ENCODE data around the gene SNED1.

DNA sequence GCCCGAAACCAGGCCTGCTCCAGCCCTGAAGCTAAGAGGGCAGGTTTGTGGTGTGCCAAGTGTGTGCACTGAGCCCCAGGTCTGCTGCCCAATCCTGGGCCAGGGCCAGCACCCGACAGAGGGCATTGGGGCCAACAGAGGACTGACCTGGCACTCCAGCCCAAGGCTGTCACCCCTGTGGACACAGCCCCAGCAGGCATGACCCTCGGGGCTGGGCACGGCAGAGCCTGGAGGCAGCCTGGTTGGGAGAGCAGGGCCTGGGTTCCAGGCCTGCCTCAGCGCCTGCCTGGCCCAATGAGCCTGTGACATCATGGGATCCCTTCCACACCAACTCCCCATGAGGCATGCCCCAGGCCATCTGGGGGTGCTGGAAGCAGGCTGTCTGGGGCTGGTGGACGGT lies 10.8 kb upstream of the SNED1 start:
- TF ChIP-seq, protein P1, sequence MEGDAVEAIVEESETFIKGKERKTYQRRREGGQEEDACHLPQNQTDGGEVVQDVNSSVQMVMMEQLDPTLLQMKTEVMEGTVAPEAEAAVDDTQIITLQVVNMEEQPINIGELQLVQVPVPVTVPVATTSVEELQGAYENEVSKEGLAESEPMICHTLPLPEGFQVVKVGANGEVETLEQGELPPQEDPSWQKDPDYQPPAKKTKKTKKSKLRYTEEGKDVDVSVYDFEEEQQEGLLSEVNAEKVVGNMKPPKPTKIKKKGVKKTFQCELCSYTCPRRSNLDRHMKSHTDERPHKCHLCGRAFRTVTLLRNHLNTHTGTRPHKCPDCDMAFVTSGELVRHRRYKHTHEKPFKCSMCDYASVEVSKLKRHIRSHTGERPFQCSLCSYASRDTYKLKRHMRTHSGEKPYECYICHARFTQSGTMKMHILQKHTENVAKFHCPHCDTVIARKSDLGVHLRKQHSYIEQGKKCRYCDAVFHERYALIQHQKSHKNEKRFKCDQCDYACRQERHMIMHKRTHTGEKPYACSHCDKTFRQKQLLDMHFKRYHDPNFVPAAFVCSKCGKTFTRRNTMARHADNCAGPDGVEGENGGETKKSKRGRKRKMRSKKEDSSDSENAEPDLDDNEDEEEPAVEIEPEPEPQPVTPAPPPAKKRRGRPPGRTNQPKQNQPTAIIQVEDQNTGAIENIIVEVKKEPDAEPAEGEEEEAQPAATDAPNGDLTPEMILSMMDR (IDR thresholded peaks at IDR 0.05; ENCODE audit: insufficient read depth, low read length): no peak
- TF ChIP-seq, protein P2, sequence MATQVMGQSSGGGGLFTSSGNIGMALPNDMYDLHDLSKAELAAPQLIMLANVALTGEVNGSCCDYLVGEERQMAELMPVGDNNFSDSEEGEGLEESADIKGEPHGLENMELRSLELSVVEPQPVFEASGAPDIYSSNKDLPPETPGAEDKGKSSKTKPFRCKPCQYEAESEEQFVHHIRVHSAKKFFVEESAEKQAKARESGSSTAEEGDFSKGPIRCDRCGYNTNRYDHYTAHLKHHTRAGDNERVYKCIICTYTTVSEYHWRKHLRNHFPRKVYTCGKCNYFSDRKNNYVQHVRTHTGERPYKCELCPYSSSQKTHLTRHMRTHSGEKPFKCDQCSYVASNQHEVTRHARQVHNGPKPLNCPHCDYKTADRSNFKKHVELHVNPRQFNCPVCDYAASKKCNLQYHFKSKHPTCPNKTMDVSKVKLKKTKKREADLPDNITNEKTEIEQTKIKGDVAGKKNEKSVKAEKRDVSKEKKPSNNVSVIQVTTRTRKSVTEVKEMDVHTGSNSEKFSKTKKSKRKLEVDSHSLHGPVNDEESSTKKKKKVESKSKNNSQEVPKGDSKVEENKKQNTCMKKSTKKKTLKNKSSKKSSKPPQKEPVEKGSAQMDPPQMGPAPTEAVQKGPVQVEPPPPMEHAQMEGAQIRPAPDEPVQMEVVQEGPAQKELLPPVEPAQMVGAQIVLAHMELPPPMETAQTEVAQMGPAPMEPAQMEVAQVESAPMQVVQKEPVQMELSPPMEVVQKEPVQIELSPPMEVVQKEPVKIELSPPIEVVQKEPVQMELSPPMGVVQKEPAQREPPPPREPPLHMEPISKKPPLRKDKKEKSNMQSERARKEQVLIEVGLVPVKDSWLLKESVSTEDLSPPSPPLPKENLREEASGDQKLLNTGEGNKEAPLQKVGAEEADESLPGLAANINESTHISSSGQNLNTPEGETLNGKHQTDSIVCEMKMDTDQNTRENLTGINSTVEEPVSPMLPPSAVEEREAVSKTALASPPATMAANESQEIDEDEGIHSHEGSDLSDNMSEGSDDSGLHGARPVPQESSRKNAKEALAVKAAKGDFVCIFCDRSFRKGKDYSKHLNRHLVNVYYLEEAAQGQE (IDR thresholded peaks at IDR 0.05; ENCODE audit: insufficient replicate concordance, low read depth): no peak
- TF ChIP-seq POLR2AphosphoS5 (IDR thresholded peaks at IDR 0.05; ENCODE audit: low read depth) (no peak), GABPA (IDR thresholded peaks at IDR 0.05; ENCODE audit: low read depth) (no peak), SPI1 (IDR thresholded peaks at IDR 0.05; ENCODE audit: borderline replicate concordance, low read depth) (no peak)
